Measurements from ENCODE around the gene LRP10. TPM values are rescaled to one million over a fixed set of nuclear protein-coding genes. Genes with fewer than 3 reads are reported as not detected.

LRP10 gene
- total RNA-seq, 1 experiment from 2014 or later = 29.6 TPM

GRCh38 chr14:22903742-22904087 is 32.2 kb downstream of the LRP10 start:
- no peak for TF ChIP-seq CTCF (IDR thresholded peaks at IDR 0.05; ENCODE audit: insufficient read depth in 1 of 2, low read depth in 1 of 2, low read length in 1 of 2, severe bottlenecking in 1 of 2, unreplicated experiment in 1 of 2)
- intact Hi-C loops (cut with micrococcal nuclease; ENCODE audit: unreplicated experiment) = no loop called here
- POLR2A ChIA-PET = no interaction called here

GRCh38 chr14:22905627-22906026 is 34.1 kb downstream of the LRP10 start:
- Mint-ChIP-seq H3K4me3 (ENCODE audit: unreplicated experiment) (no peak overlapping the region), H3K9me3 (ENCODE audit: unreplicated experiment) (no peaks in the 10 kb centered on the region), H3K36me3 (ENCODE audit: insufficient read depth, unreplicated experiment) (peaks cover 78% of the 10 kb centered on the region), H3K4me1 (ENCODE audit: low read depth, unreplicated experiment) (no peaks in the 10 kb centered on the region), H3K27me3 (ENCODE audit: insufficient read depth, unreplicated experiment) (no peaks in the 10 kb centered on the region), H3K27ac (ENCODE audit: unreplicated experiment) (no peak overlapping the region)
- intact Hi-C loops (cut with micrococcal nuclease; ENCODE audit: unreplicated experiment) = no loop called here
- H3K4me3 ChIP-seq (ENCODE audit: low read depth, low read length) = no peak overlapping the region
- CTCF ChIA-PET = no interaction called here
- no TSS peak for BruUV-seq (replicated peaks)
- no peak for TF ChIP-seq CTCF (IDR thresholded peaks at IDR 0.05; ENCODE audit: insufficient read depth in 1 of 2, low read depth in 1 of 2, low read length in 1 of 2, severe bottlenecking in 1 of 2, unreplicated experiment in 1 of 2)
- no peaks in the 10 kb centered on the region for H3K9me3 ChIP-seq
- H3K36me3 ChIP-seq (ENCODE audit: control insufficient read depth, insufficient read depth, low read length) = peaks cover 10% of the 10 kb centered on the region
- H3K4me1 ChIP-seq = no peaks in the 10 kb centered on the region
- DNase-seq = no peak
- H3K27me3 ChIP-seq (replicated peaks; ENCODE audit: control insufficient read depth, insufficient read depth, low read length) = no peaks in the 10 kb centered on the region
- POLR2A ChIA-PET = interaction anchor here (0.6 kb wide), 1 partner anchor 39 kb away, joined by 4 read pairs; no protein-coding TSS in a partner anchor

More at GRCh38 chr14:22903742-22904087, 32.2 kb downstream of the LRP10 start:
- no peaks in the 10 kb centered on the region for H3K4me1 ChIP-seq
- no peak overlapping the region for H3K4me3 Mint-ChIP-seq (ENCODE audit: unreplicated experiment)
- peaks cover 66% of the 10 kb centered on the region for H3K36me3 Mint-ChIP-seq (ENCODE audit: insufficient read depth, unreplicated experiment)
- H3K9me3 Mint-ChIP-seq (ENCODE audit: unreplicated experiment) = no peaks in the 10 kb centered on the region
- DNase-seq = no peak
- H3K36me3 ChIP-seq (ENCODE audit: control insufficient read depth, insufficient read depth, low read length) = peaks cover 10% of the 10 kb centered on the region
- no peaks in the 10 kb centered on the region for H3K9me3 ChIP-seq
- no peak overlapping the region for H3K27ac Mint-ChIP-seq (ENCODE audit: unreplicated experiment)
- H3K27me3 Mint-ChIP-seq (ENCODE audit: insufficient read depth, unreplicated experiment) = no peaks in the 10 kb centered on the region
- H3K4me3 ChIP-seq (ENCODE audit: low read depth, low read length) = no peak overlapping the region
- BruUV-seq (replicated peaks) = no TSS peak
- CTCF ChIA-PET = interaction anchor here (1.2 to 1.5 kb wide), 2 partner anchors 25 to 27 kb away, joined by 4 read pairs; partner anchors contain the start of gene PRMT5
- H3K4me1 Mint-ChIP-seq (ENCODE audit: low read depth, unreplicated experiment) = no peaks in the 10 kb centered on the region
- H3K27me3 ChIP-seq (replicated peaks; ENCODE audit: control insufficient read depth, insufficient read depth, low read length) = no peaks in the 10 kb centered on the region

GRCh38 chr14:22906073-22906472 is 34.5 kb downstream of the LRP10 start:
- no peaks in the 10 kb centered on the region for H3K27me3 Mint-ChIP-seq (ENCODE audit: insufficient read depth, unreplicated experiment)
- intact Hi-C loops (cut with micrococcal nuclease; ENCODE audit: unreplicated experiment) = no loop called here
- DNase-seq = no peak
- BruUV-seq (replicated peaks) = no TSS peak
- Histone ChIP-seq H3K4me1 (no peaks in the 10 kb centered on the region), H3K4me3 (ENCODE audit: low read depth, low read length) (no peak overlapping the region), H3K9me3 (no peaks in the 10 kb centered on the region), H3K36me3 (ENCODE audit: control insufficient read depth, insufficient read depth, low read length) (peaks cover 10% of the 10 kb centered on the region), H3K27me3 (replicated peaks; ENCODE audit: control insufficient read depth, insufficient read depth, low read length) (no peaks in the 10 kb centered on the region)
- no peak for TF ChIP-seq CTCF (IDR thresholded peaks at IDR 0.05; ENCODE audit: insufficient read depth in 1 of 2, low read depth in 1 of 2, low read length in 1 of 2, severe bottlenecking in 1 of 2, unreplicated experiment in 1 of 2)
- ChIA-PET POLR2A (no interaction called here), CTCF (no interaction called here)
- peaks cover 78% of the 10 kb centered on the region for H3K36me3 Mint-ChIP-seq (ENCODE audit: insufficient read depth, unreplicated experiment)
- H3K27ac Mint-ChIP-seq (ENCODE audit: unreplicated experiment) = no peak overlapping the region
- H3K4me3 Mint-ChIP-seq (ENCODE audit: unreplicated experiment) = no peak overlapping the region
- H3K4me1 Mint-ChIP-seq (ENCODE audit: low read depth, unreplicated experiment) = no peaks in the 10 kb centered on the region
- no peaks in the 10 kb centered on the region for H3K9me3 Mint-ChIP-seq (ENCODE audit: unreplicated experiment)
